GM18517 (cell line): ENCODE data around the gene PVRIG.
"Not testable (repeated sequence)": the region's sequence is repeated elsewhere in the genome, so short reads cannot be mapped to it uniquely, and the experiment has no call there.

Experiments
- ATAC-seq: cut with Tn5 transposase; IDR thresholded peaks from one replicate; pipeline ENCODE4 v1.9.1; 2021; ENCODE audit warnings: mild to moderate bottlenecking, moderate library complexity; ENCODE audit not compliant: unreplicated experiment

PVRIG gene

DNA sequence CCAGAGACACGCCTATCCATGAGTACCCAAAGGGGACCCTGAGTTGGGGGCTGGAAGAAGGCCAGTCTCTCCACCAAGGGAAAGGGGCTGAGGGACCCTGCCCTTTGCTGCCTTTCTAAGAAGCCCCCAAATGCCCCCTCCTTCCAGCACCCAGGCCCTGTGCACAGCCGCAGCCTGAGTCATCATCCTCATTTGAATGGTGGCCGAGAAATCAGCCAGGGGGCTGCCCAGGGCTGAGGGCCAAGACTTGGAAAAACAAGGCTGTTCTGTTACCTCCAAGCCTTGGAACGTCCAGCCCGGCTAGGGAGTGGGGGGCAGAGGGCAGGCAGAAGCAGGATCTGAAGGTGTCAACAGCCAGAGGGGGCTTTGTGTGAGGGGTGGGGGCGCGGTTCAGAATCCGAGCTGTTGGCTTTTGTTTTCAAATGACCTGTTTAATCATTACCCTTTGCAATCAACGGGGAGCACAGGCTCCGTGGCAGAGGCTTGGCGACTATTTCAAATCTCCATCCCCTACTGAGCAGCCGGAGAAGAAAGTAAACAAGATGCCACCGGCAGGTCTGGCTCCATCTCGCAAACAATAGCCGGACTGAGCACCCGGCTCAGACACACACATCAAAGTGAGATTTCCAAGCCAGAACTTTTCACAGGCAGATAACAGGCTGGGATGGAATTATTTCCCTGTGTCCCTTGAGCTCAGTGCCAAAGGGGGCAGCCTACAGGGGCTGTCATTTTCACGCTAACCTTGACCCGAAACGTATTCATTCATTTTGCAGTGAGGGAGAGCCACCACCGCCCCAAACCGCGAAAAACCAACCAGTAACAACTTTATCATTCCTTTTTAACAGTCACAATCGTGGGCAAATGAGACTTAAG is 50.5 kb downstream of the PVRIG start:
- not testable (repeated sequence) for ATAC-seq
